ENCODE data around the gene TUB. TPM values are rescaled to one million over a fixed set of nuclear protein-coding genes. Genes with fewer than 3 reads are reported as not detected.

TUB gene
- total RNA-seq, 1 experiment from 2014 or later = 0.39 TPM

- no peak overlapping the region for H3K27ac ChIP-seq (ENCODE audit: low read depth, low read length, poor library complexity, severe bottlenecking)
- no peak for DNase-seq (ENCODE audit: low spot score)
- H3K9me3 ChIP-seq (ENCODE audit: low read depth, low read length, poor library complexity, severe bottlenecking) = no peaks in the 10 kb centered on the region
- ChIA-PET CTCF (no interaction called here), POLR2A (ENCODE audit: low non-redundant PET) (no interaction called here)
- intact Hi-C loops (cut with micrococcal nuclease; ENCODE audit: unreplicated experiment) = no loop called here
- peaks cover 3% of the 10 kb centered on the region for H3K27me3 ChIP-seq (replicated peaks; ENCODE audit: insufficient read depth, low read depth, low read length, poor library complexity)
- H3K4me3 ChIP-seq (ENCODE audit: low read depth, low read length, poor library complexity, severe bottlenecking) = no peak overlapping the region
- TF ChIP-seq CTCF (conservative IDR thresholded peaks at IDR 0.05; ENCODE audit: low read depth, low read length) (no peak), EZH2 (IDR thresholded peaks at IDR 0.05; ENCODE audit: borderline replicate concordance, low read depth, low read length, poor library complexity, severe bottlenecking) (no peak)
- BruUV-seq (replicated peaks) = no TSS peak
- no peaks in the 10 kb centered on the region for H3K4me1 ChIP-seq (ENCODE audit: insufficient read depth, low read length, poor library complexity, severe bottlenecking)
- no peaks in the 10 kb centered on the region for H3K36me3 ChIP-seq (ENCODE audit: insufficient read depth, low read length, poor library complexity, severe bottlenecking)
These were observed 30.6 kb downstream of the TUB start for GRCh38 chr11:8111636-8112035.

DNA sequence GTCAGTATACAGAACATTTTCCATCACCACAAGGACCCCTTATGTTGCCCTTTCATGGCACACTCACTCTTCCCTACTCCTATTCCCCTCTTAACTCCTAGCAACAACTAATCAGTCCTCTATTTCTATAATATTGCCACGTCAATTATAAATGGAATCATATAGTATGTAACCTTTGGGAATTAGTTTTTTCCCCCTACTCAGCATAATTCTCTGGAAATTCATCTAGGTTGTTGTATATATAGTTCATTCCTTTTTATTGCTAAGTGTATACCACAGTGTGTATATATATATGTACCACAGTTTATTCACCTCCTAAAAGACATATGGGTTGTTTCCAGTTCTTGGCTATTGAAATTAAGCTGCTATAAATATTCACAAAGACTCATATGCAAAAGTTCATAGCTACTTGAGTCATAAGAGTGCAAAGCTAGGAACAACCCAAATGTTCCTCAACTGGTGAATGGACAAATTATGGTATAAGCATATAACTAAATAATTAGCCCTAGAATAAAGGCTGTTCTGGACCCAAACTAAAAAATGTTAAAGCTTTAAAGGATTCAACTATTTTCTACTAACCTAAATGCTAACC lies 41.3 kb downstream of the TUB start:
- Histone ChIP-seq H3K36me3 (ENCODE audit: insufficient read depth, low read length, poor library complexity, severe bottlenecking) (no peaks in the 10 kb centered on the region), H3K27ac (ENCODE audit: low read depth, low read length, poor library complexity, severe bottlenecking) (no peak overlapping the region), H3K4me1 (ENCODE audit: insufficient read depth, low read length, poor library complexity, severe bottlenecking) (no peaks in the 10 kb centered on the region), H3K4me3 (ENCODE audit: low read depth, low read length, poor library complexity, severe bottlenecking) (no peak overlapping the region), H3K9me3 (ENCODE audit: low read depth, low read length, poor library complexity, severe bottlenecking) (no peaks in the 10 kb centered on the region), H3K27me3 (replicated peaks; ENCODE audit: insufficient read depth, low read depth, low read length, poor library complexity) (peaks cover 3% of the 10 kb centered on the region)
- intact Hi-C loops (cut with micrococcal nuclease; ENCODE audit: unreplicated experiment) = no loop called here
- BruUV-seq (replicated peaks) = no TSS peak
- no peak for DNase-seq (ENCODE audit: low spot score)
- TF ChIP-seq EZH2 (IDR thresholded peaks at IDR 0.05; ENCODE audit: borderline replicate concordance, low read depth, low read length, poor library complexity, severe bottlenecking) = no peak
- no peak for TF ChIP-seq CTCF (conservative IDR thresholded peaks at IDR 0.05; ENCODE audit: low read depth, low read length)
- POLR2A ChIA-PET (ENCODE audit: low non-redundant PET) = no interaction called here
- CTCF ChIA-PET = no interaction called here

- POLR2A ChIA-PET (ENCODE audit: low non-redundant PET) = no interaction called here
These were observed 45.8 kb downstream of the TUB start for GRCh38 chr11:8126649-8127289.

More at GRCh38 chr11:8126649-8127289, 45.8 kb downstream of the TUB start:
- Histone ChIP-seq H3K36me3 (ENCODE audit: insufficient read depth, low read length, poor library complexity, severe bottlenecking) (no peaks in the 10 kb centered on the region), H3K27me3 (replicated peaks; ENCODE audit: insufficient read depth, low read depth, low read length, poor library complexity) (peaks cover 3% of the 10 kb centered on the region), H3K27ac (ENCODE audit: low read depth, low read length, poor library complexity, severe bottlenecking) (no peak overlapping the region), H3K4me1 (ENCODE audit: insufficient read depth, low read length, poor library complexity, severe bottlenecking) (no peaks in the 10 kb centered on the region), H3K9me3 (ENCODE audit: low read depth, low read length, poor library complexity, severe bottlenecking) (no peaks in the 10 kb centered on the region), H3K4me3 (ENCODE audit: low read depth, low read length, poor library complexity, severe bottlenecking) (no peak overlapping the region)
- intact Hi-C loops (cut with micrococcal nuclease; ENCODE audit: unreplicated experiment) = no loop called here
- CTCF ChIA-PET = no interaction called here
- TF ChIP-seq CTCF (conservative IDR thresholded peaks at IDR 0.05; ENCODE audit: low read depth, low read length) = no peak
- TF ChIP-seq EZH2 (IDR thresholded peaks at IDR 0.05; ENCODE audit: borderline replicate concordance, low read depth, low read length, poor library complexity, severe bottlenecking) = no peak
- no peak for DNase-seq (ENCODE audit: low spot score)
- no TSS peak for BruUV-seq (replicated peaks)

All from A673 (cell line).